HEK293 (cell line): ENCODE measurements around the gene SPATA24.

Experiments used
- CTCF ChIA-PET: fragments of 350-600 bp; formaldehyde crosslinking; extraction: SDS; loops from one replicate; lab custom pipeline; 2021; ENCODE audit warnings: antibody characterized with exemption; lab: Yijun Ruan, JAX
- POLR2A ChIA-PET: fragments of 300-600 bp; formaldehyde crosslinking; extraction: SDS; loops from one replicate; lab custom pipeline; 2020; ENCODE audit warnings: antibody characterized with exemption, inconsistent platforms; lab: Yijun Ruan, JAX
- H3K27ac ChIP-seq: fragments of 200-500 bp; sonication (Bioruptor generic); 2 replicates; pipeline ENCODE4 v1.5.1; 2014; ENCODE audit warnings: low read depth, low read length, control low read depth, inconsistent platforms; ENCODE audit errors: extremely low read depth
- H3K36me3 ChIP-seq, 2 experiments: fragments of 200-500 bp in 1 of 2; sonication (Bioruptor generic) in 1 of 2; 1 replicate in 1 of 2; 2 replicates in 1 of 2; pipeline ENCODE4 v1.5.1; 2014 to 2017; ENCODE audit warnings: inconsistent platforms in 2 of 2, low read length in 2 of 2; ENCODE audit not compliant: control insufficient read depth in 2 of 2, insufficient read depth in 1 of 2
- H3K4me1 ChIP-seq: fragments of 200-500 bp; sonication (Bioruptor generic); 2 replicates; pipeline ENCODE4 v1.5.1; 2014; ENCODE audit warnings: mild to moderate bottlenecking, low read length, inconsistent platforms; ENCODE audit not compliant: control insufficient read depth, insufficient read depth
- H3K4me3 ChIP-seq: 2 replicates; pipeline ENCODE4 v1.5.1; 2011; ENCODE audit warnings: low read depth, mild to moderate bottlenecking, control low read depth, low read length, moderate library complexity
- H3K9me3 ChIP-seq: fragments of 200-500 bp; sonication (Bioruptor generic); 2 replicates; pipeline ENCODE4 v1.5.1; 2014; ENCODE audit warnings: low read depth, low read length, inconsistent platforms; ENCODE audit not compliant: control insufficient read depth, insufficient read depth
- BCL11A ChIP-seq: fragments of 450-650 bp; formaldehyde crosslinking; IDR thresholded peaks from 2 replicates; pipeline ENCODE4 v1.5.1; 2016; ENCODE audit warnings: low read depth, missing biosample characterization, missing genetic modification characterization
- GLIS1 ChIP-seq: fragments of 450-650 bp; formaldehyde crosslinking; IDR thresholded peaks from 2 replicates; pipeline ENCODE4 v1.5.1; 2016; ENCODE audit warnings: missing biosample characterization, missing genetic modification characterization
- KLF10 ChIP-seq: fragments of 450-650 bp; IDR thresholded peaks from 2 replicates; pipeline ENCODE4 v1.5.1; 2018; ENCODE audit warnings: missing biosample characterization, mild to moderate bottlenecking, missing genetic modification characterization
- OSR2 ChIP-seq: fragments of 450-650 bp; formaldehyde crosslinking; IDR thresholded peaks from 2 replicates; pipeline ENCODE4 v1.5.1; 2016; ENCODE audit warnings: missing biosample characterization, missing genetic modification characterization
- ZBTB49 ChIP-seq: fragments of 450-650 bp; formaldehyde crosslinking; IDR thresholded peaks from 2 replicates; pipeline ENCODE4 v1.5.1; 2016; ENCODE audit warnings: missing biosample characterization, missing genetic modification characterization, low read depth
- ZFHX2 ChIP-seq: fragments of 450-650 bp; formaldehyde crosslinking; conservative IDR thresholded peaks from 2 replicates; pipeline ENCODE4 v1.5.1; 2016; ENCODE audit warnings: missing biosample characterization, missing genetic modification characterization
- ZNF112 ChIP-seq: fragments of 450-650 bp; formaldehyde crosslinking; IDR thresholded peaks from 2 replicates; pipeline ENCODE4 v1.5.0; 2017; ENCODE audit warnings: missing biosample characterization, missing genetic modification characterization
- ZNF114 ChIP-seq: fragments of 450-650 bp; formaldehyde crosslinking; IDR thresholded peaks from 2 replicates; pipeline ENCODE4 v1.5.0; 2017; ENCODE audit warnings: missing biosample characterization, missing genetic modification characterization
- ZNF157 ChIP-seq: fragments of 450-650 bp; formaldehyde crosslinking; IDR thresholded peaks from 2 replicates; pipeline ENCODE4 v1.5.1; 2016; ENCODE audit warnings: missing biosample characterization, missing genetic modification characterization
- ZNF174 ChIP-seq: fragments of 450-650 bp; formaldehyde crosslinking; IDR thresholded peaks from 2 replicates; pipeline ENCODE4 v1.5.0; 2017; ENCODE audit warnings: missing biosample characterization, mild to moderate bottlenecking, missing genetic modification characterization
- ZNF175 ChIP-seq: fragments of 450-650 bp; formaldehyde crosslinking; IDR thresholded peaks from 2 replicates; pipeline ENCODE4 v1.5.1; 2016; ENCODE audit warnings: missing biosample characterization, missing genetic modification characterization
- ZNF19 ChIP-seq: fragments of 450-650 bp; formaldehyde crosslinking; IDR thresholded peaks from 2 replicates; pipeline ENCODE4; 2016; ENCODE audit warnings: missing biosample characterization, missing genetic modification characterization, low read depth
- ZNF311 ChIP-seq: fragments of 450-650 bp; formaldehyde crosslinking; IDR thresholded peaks from 2 replicates; pipeline ENCODE4 v1.5.1; 2017; ENCODE audit warnings: missing biosample characterization, missing genetic modification characterization, borderline replicate concordance
- ZNF398 ChIP-seq: fragments of 450-650 bp; formaldehyde crosslinking; IDR thresholded peaks from 2 replicates; pipeline ENCODE4 v1.5.1; 2017; ENCODE audit warnings: missing biosample characterization, missing genetic modification characterization
- ZNF629 ChIP-seq: fragments of 450-650 bp; formaldehyde crosslinking; IDR thresholded peaks from 2 replicates; pipeline ENCODE4 v1.5.1; 2017; ENCODE audit warnings: missing biosample characterization, missing genetic modification characterization
- ZNF654 ChIP-seq: fragments of 450-650 bp; formaldehyde crosslinking; IDR thresholded peaks from 2 replicates; pipeline ENCODE4 v1.5.1; 2016; ENCODE audit warnings: low read depth, missing biosample characterization, missing genetic modification characterization
- ZNF76 ChIP-seq: fragments of 450-650 bp; formaldehyde crosslinking; IDR thresholded peaks from 2 replicates; pipeline ENCODE4; 2016; ENCODE audit warnings: low read depth, missing biosample characterization, missing genetic modification characterization, borderline replicate concordance
- TF ChIP-seq, protein P1 (sequence below): fragments of 450-650 bp; formaldehyde crosslinking; IDR thresholded peaks from 2 replicates; pipeline ENCODE4 v1.5.1; 2016; ENCODE audit warnings: missing biosample characterization, missing genetic modification characterization
- TF ChIP-seq, protein P2 (sequence below): fragments of 450-650 bp; formaldehyde crosslinking; IDR thresholded peaks from 2 replicates; pipeline ENCODE4; 2016; ENCODE audit warnings: missing biosample characterization, missing genetic modification characterization
- TF ChIP-seq, protein P3 (sequence below): fragments of 450-650 bp; formaldehyde crosslinking; IDR thresholded peaks from 2 replicates; pipeline ENCODE4 v1.5.1; 2016; ENCODE audit warnings: missing biosample characterization, missing genetic modification characterization

Gene SPATA24

GRCh38 chr5:139422307-139422893, 18.5 kb upstream of the SPATA24 start (continued):
- TF ChIP-seq ZBTB49 (tag by site-specific recombination): no peak
- no peak for TF ChIP-seq ZNF398 (tag by site-specific recombination)
- TF ChIP-seq ZNF311: no peak
- TF ChIP-seq KLF10 (tag by site-specific recombination): no peak
- TF ChIP-seq ZNF76 (tag by site-specific recombination): no peak
- TF ChIP-seq ZNF112 (tag by site-specific recombination): no peak
- TF ChIP-seq ZNF654 (tag by site-specific recombination): peak; percentile 96
- TF ChIP-seq, protein P1, sequence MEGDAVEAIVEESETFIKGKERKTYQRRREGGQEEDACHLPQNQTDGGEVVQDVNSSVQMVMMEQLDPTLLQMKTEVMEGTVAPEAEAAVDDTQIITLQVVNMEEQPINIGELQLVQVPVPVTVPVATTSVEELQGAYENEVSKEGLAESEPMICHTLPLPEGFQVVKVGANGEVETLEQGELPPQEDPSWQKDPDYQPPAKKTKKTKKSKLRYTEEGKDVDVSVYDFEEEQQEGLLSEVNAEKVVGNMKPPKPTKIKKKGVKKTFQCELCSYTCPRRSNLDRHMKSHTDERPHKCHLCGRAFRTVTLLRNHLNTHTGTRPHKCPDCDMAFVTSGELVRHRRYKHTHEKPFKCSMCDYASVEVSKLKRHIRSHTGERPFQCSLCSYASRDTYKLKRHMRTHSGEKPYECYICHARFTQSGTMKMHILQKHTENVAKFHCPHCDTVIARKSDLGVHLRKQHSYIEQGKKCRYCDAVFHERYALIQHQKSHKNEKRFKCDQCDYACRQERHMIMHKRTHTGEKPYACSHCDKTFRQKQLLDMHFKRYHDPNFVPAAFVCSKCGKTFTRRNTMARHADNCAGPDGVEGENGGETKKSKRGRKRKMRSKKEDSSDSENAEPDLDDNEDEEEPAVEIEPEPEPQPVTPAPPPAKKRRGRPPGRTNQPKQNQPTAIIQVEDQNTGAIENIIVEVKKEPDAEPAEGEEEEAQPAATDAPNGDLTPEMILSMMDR (tag by site-specific recombination): peak; percentile 70

GRCh38 chr5:139419226-139420192, 15.6 kb upstream of the SPATA24 start:
- no peak overlapping the region for H3K4me3 ChIP-seq
- TF ChIP-seq ZNF175: no peak
- peak; percentile 27; the same call in 1 of the 2 replicates for TF ChIP-seq GLIS1 (tag by site-specific recombination)
- no peak for TF ChIP-seq ZNF629 (tag by site-specific recombination)
- TF ChIP-seq, all 188 proteins: peak for 1
- Histone ChIP-seq H3K9me3 (no peaks in the 10 kb centered on the region), H3K4me1 (peaks cover 3% of the 10 kb centered on the region; the same call in 1 of the 2 replicates), H3K36me3 (peaks cover 40 to 66% of the 10 kb centered on the region in 2 experiments), H3K27ac (no peak overlapping the region)
- CTCF ChIA-PET: interaction anchor here (0.5 to 9.2 kb wide), 12 partner anchors 8 to 376 kb away, joined by 3 to 246 read pairs (median 4); partner anchors contain the start of gene PSD2
- POLR2A ChIA-PET: no interaction called here

GRCh38 chr5:139418793-139419192, 14.9 kb upstream of the SPATA24 start:
- Histone ChIP-seq H3K4me1 (peaks cover 3% of the 10 kb centered on the region; the same call in 1 of the 2 replicates), H3K4me3 (no peak overlapping the region), H3K36me3 (peaks cover 35 to 64% of the 10 kb centered on the region in 2 experiments), H3K27ac (no peak overlapping the region), H3K9me3 (no peaks in the 10 kb centered on the region)
- CTCF ChIA-PET: interaction anchor here (0.5 to 9.2 kb wide), 6 partner anchors 9 to 841 kb away, joined by 3 to 246 read pairs (median 4); no protein-coding TSS in a partner anchor
- POLR2A ChIA-PET: interaction anchor here (1.6 kb wide), 1 partner anchor 20 kb away, joined by 6 read pairs; the partner anchor contains the start of gene DNAJC18
- no peak for TF ChIP-seq ZNF311
- TF ChIP-seq, protein P2, sequence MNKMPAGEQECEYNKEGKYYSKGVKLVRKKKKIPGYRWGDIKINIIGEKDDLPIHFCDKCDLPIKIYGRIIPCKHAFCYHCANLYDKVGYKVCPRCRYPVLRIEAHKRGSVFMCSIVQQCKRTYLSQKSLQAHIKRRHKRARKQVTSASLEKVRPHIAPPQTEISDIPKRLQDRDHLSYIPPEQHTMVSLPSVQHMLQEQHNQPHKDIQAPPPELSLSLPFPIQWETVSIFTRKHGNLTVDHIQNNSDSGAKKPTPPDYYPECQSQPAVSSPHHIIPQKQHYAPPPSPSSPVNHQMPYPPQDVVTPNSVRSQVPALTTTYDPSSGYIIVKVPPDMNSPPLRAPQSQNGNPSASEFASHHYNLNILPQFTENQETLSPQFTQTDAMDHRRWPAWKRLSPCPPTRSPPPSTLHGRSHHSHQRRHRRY (tag by site-specific recombination): no peak
- TF ChIP-seq BCL11A (tag by site-specific recombination): no peak
- no peak for TF ChIP-seq ZFHX2 (tag by site-specific recombination)
- TF ChIP-seq, protein P3, sequence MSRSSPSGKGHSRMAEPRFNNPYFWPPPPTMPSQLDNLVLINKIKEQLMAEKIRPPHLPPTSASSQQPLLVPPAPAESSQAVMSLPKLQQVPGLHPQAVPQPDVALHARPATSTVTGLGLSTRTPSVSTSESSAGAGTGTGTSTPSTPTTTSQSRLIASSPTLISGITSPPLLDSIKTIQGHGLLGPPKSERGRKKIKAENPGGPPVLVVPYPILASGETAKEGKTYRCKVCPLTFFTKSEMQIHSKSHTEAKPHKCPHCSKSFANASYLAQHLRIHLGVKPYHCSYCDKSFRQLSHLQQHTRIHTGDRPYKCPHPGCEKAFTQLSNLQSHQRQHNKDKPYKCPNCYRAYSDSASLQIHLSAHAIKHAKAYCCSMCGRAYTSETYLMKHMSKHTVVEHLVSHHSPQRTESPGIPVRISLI (tag by site-specific recombination): no peak
- TF ChIP-seq ZNF174 (tag by site-specific recombination): no peak
- no peak for TF ChIP-seq ZNF19
- TF ChIP-seq ZNF114 (tag by site-specific recombination): no peak
- TF ChIP-seq ZNF157: no peak
- TF ChIP-seq OSR2 (tag by site-specific recombination): no peak
